B cell (primary cell): ENCODE measurements around the gene MSANTD3. TPM values are rescaled to one million over a fixed set of nuclear protein-coding genes. Genes with fewer than 3 reads are reported as not detected.

ENCODE experiments used
- ATAC-seq: fragments of 200-7000 bp; cut with Tn5 transposase; one replicate; pipeline ENCODE4 v1.10.0; 2021; ENCODE audit warnings: low read depth, mild to moderate bottlenecking, moderate number of reproducible peaks, moderate library complexity
- CTCF ChIA-PET: fragments of 350-600 bp; sonication (Branson Sonifier 250); formaldehyde crosslinking; loops from one replicate; lab custom pipeline; 2021; ENCODE audit warnings: antibody characterized with exemption, inconsistent platforms; lab: Charles Lee
- POLR2A ChIA-PET: fragments of 350-600 bp; sonication (Branson Sonifier 250); formaldehyde crosslinking; loops from one replicate; lab custom pipeline; 2021; ENCODE audit warnings: antibody characterized with exemption; lab: Charles Lee
- DNase-seq: peaks from one replicate; pipeline ENCODE4 v3.0.0; 2013
- H2AFZ ChIP-seq: 2 replicates; pipeline ENCODE4 v1.6.1; 2012; ENCODE audit warnings: mild to moderate bottlenecking, low read depth, low read length; ENCODE audit not compliant: insufficient read depth, poor library complexity, severe bottlenecking
- H3K27ac ChIP-seq, 2 donors: 1 replicate in 1 of 2; 2 replicates in 1 of 2; pipeline ENCODE4 v1.5.1; 2012 to 2013; ENCODE audit warnings: low read length in 2 of 2, mild to moderate bottlenecking in 2 of 2, moderate library complexity in 1 of 2
- H3K27me3 ChIP-seq, 4 experiments: fragments of 200-600 bp in 1 of 4; sonication (generic) in 1 of 4; replicated peaks in 1 of 4; 1 replicate in 2 of 4; 2 replicates in 2 of 4; pipeline versions ENCODE4 v1.6.1 to v1.7.0; 2013 to 2016; ENCODE audit warnings: low read length in 3 of 4, mild to moderate bottlenecking in 2 of 4, mixed read lengths in 1 of 4, moderate library complexity in 1 of 4; ENCODE audit not compliant: insufficient read depth in 4 of 4, control insufficient read depth in 3 of 4; ENCODE audit errors: control extremely low read depth in 1 of 4
- H3K36me3 ChIP-seq, 2 experiments: replicated peaks in 1 of 2; 1 replicate in 1 of 2; 2 replicates in 1 of 2; pipeline versions ENCODE4 v1.6.1 to v1.7.1; 2013; ENCODE audit warnings: low read length in 1 of 2; ENCODE audit not compliant: insufficient read depth in 2 of 2, control insufficient read depth in 1 of 2; ENCODE audit errors: control extremely low read depth in 1 of 2, extremely low read depth in 1 of 2
- H3K4me1 ChIP-seq, 2 donors: fragments of 200-600 bp in 1 of 2; sonication (generic) in 1 of 2; 1 replicate in 1 of 2; 2 replicates in 1 of 2; pipeline versions ENCODE4 v1.5.1 to v1.6.1; 2013 to 2017; ENCODE audit warnings: low read length in 2 of 2; ENCODE audit not compliant: control insufficient read depth in 2 of 2, insufficient read depth in 2 of 2
- H3K4me2 ChIP-seq: replicated peaks from 2 replicates; pipeline ENCODE3; 2012; ENCODE audit warnings: mild to moderate bottlenecking, low read depth, low read length; ENCODE audit not compliant: poor library complexity, severe bottlenecking
- H3K4me3 ChIP-seq, 5 experiments: fragments of 200-600 bp in 1 of 5; sonication (generic) in 1 of 5; 1 replicate in 3 of 5; 2 replicates in 2 of 5; pipeline versions ENCODE4 v1.5.1 to v1.7.0; 2011 to 2016; ENCODE audit warnings: low read length in 4 of 5, mild to moderate bottlenecking in 4 of 5, low read depth in 2 of 5, control low read depth in 1 of 5, moderate library complexity in 1 of 5; ENCODE audit not compliant: insufficient read depth in 1 of 5; ENCODE audit errors: control extremely low read depth in 1 of 5, extremely low read depth in 1 of 5
- H3K79me2 ChIP-seq: fragments of 200-600 bp; sonication (generic); one replicate; pipeline ENCODE4 v1.6.0; 2016; ENCODE audit warnings: low read length; ENCODE audit not compliant: control insufficient read depth, insufficient read depth
- H3K9ac ChIP-seq: fragments of 200-600 bp; sonication (generic); 2 replicates; pipeline ENCODE4 v1.6.1; 2017; ENCODE audit warnings: mild to moderate bottlenecking, low read length, moderate library complexity
- H3K9me3 ChIP-seq, 3 donors: one replicate each; pipeline versions ENCODE4 v1.6.1 to v1.7.1; 2013; ENCODE audit warnings: low read length in 2 of 3; ENCODE audit not compliant: control insufficient read depth in 2 of 3, insufficient read depth in 1 of 3; ENCODE audit errors: control extremely low read depth in 1 of 3
- H4K20me1 ChIP-seq: 2 replicates; pipeline ENCODE4 v1.6.0; 2012; ENCODE audit warnings: mild to moderate bottlenecking, low read length; ENCODE audit not compliant: insufficient read depth, control insufficient read depth, poor library complexity, severe bottlenecking
- H3K27ac Mint-ChIP-seq: one replicate; pipeline ENCODE4 v1.8.0; 2021; ENCODE audit warnings: mixed read lengths
- H3K27me3 Mint-ChIP-seq: one replicate; pipeline ENCODE4 v1.8.0; 2021; ENCODE audit warnings: mixed read lengths
- H3K4me1 Mint-ChIP-seq: one replicate; pipeline ENCODE4 v1.8.0; 2021; ENCODE audit warnings: mixed read lengths
- H3K4me3 Mint-ChIP-seq: one replicate; pipeline ENCODE4 v1.8.0; 2021; ENCODE audit warnings: mixed read lengths
- H3K9me3 Mint-ChIP-seq: one replicate; pipeline ENCODE4 v1.8.0; 2022; ENCODE audit warnings: mixed read lengths; ENCODE audit not compliant: insufficient read depth
- EZH2 ChIP-seq: IDR thresholded peaks from 2 replicates; pipeline ENCODE4 v1.6.1; 2012; ENCODE audit warnings: borderline replicate concordance, low read depth, mild to moderate bottlenecking, moderate library complexity, low read length; ENCODE audit not compliant: insufficient read depth, poor library complexity, severe bottlenecking
- WGBS: methylation state at CpG from one replicate; pipeline ENCODE4 v1.1.5; 2013; ENCODE audit warnings: missing lambda C conversion rate; ENCODE audit not compliant: insufficient coverage; 5-methylcytosine and 5-hydroxymethylcytosine counted together
- intact Hi-C: fragments of 100-400 bp; cut with micrococcal nuclease; formaldehyde crosslinking; loops from one replicate; pipeline ENCODE4 v1.10.0; 2022
- polyA plus RNA-seq: library from polyadenylated mRNA; depleted of rRNA; stranded (reverse); fragments of >200 nt; gene quantifications from 2 replicates; pipeline ENCODE4 v1.2.3, GENCODE V29; 2012
- total RNA-seq, 2 donors: library from RNA; stranded (reverse); fragments of 120-200 nt in 1 of 2; gene quantifications; 1 replicate in 1 of 2; 2 replicates in 1 of 2; pipeline versions ENCODE4 v1.2.3 to v1.2.4, GENCODE V29; 2013 to 2022
- TF ChIP-seq, protein P1 (sequence below): fragments of 200-600 bp; IDR thresholded peaks from one replicate; pipeline ENCODE4 v1.8.0; 2022; ENCODE audit warnings: antibody characterized with exemption, mild to moderate bottlenecking

MSANTD3 gene
- total and polyA plus RNA-seq, 2 donors (not counting 1 experiment from before 2014, with no cell fraction given), result 5.9 to 12.1 TPM

DNA sequence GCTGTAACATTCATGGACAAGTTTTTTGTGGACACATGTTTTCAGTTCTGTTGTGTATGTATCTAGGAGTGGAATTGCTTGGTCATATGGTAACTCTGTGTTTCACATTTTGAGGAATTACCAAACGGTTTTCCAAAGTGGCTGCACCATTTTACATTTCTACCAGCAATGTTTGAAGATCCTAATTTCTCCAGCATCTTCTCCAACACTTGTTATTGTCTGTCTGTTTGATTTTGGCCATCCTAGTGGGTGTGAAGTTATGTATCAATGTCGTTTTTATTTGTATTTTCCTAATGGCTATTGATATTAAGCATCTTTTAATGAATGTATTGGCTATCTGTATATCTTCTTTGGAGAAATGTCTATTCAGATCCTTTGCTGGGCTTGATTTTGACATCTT lies 52.9 kb downstream of the MSANTD3 start:
- Histone ChIP-seq H3K4me1 (no peaks in the 10 kb centered on the region), H3K36me3 (no peaks in the 10 kb centered on the region), H4K20me1 (no peaks in the 10 kb centered on the region), H3K27ac (no peak overlapping the region), H3K4me3 (no peak overlapping the region), H2AFZ (no peak overlapping the region), H3K27me3 (peaks cover 0 to 3% (median 1%) of the 10 kb centered on the region in 4 experiments), H3K4me2 (no peak overlapping the region), H3K79me2 (no peaks in the 10 kb centered on the region), H3K9ac (no peak overlapping the region), H3K9me3 (peaks cover 0 to 3% (median 0%) of the 10 kb centered on the region in 3 donors)
- H3K4me3 Mint-ChIP-seq, result no peak overlapping the region
- WGBS, result no CpG with 5 or more reads among the region's 2 CpGs
- no peak overlapping the region for H3K27ac Mint-ChIP-seq
- H3K9me3 Mint-ChIP-seq, result peaks cover 2% of the 10 kb centered on the region
- H3K4me1 Mint-ChIP-seq, result no peaks in the 10 kb centered on the region
- TF ChIP-seq, protein P1, sequence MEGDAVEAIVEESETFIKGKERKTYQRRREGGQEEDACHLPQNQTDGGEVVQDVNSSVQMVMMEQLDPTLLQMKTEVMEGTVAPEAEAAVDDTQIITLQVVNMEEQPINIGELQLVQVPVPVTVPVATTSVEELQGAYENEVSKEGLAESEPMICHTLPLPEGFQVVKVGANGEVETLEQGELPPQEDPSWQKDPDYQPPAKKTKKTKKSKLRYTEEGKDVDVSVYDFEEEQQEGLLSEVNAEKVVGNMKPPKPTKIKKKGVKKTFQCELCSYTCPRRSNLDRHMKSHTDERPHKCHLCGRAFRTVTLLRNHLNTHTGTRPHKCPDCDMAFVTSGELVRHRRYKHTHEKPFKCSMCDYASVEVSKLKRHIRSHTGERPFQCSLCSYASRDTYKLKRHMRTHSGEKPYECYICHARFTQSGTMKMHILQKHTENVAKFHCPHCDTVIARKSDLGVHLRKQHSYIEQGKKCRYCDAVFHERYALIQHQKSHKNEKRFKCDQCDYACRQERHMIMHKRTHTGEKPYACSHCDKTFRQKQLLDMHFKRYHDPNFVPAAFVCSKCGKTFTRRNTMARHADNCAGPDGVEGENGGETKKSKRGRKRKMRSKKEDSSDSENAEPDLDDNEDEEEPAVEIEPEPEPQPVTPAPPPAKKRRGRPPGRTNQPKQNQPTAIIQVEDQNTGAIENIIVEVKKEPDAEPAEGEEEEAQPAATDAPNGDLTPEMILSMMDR, result no peak
- no peak for TF ChIP-seq EZH2
- ATAC-seq, result no peak
- ChIA-PET POLR2A (no interaction called here), CTCF (no interaction called here)
- DNase-seq, result no peak
- peaks cover 33% of the 10 kb centered on the region for H3K27me3 Mint-ChIP-seq
- intact Hi-C loops, result no loop called here

DNA sequence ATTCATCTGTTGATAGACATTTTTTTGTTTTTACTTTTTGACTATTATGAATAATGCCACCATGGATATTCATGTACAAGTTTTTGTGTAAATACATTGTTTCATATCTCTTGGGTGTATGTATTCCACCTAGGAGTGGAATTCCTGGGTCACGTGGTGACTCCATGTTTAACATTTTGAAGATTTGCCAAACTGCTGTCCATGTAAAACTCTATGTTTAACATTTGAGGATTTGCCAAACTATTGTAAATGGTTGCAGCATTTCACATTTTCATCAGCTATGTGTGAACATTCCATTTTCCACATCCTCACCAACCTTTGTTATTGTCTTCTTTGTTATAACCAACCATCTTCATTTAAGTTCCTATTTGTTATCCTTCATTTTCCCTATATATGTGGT lies 58.3 kb downstream of the MSANTD3 start:
- ChIA-PET CTCF (no interaction called here), POLR2A (no interaction called here)
- H3K4me1 Mint-ChIP-seq, result no peaks in the 10 kb centered on the region
- no peak overlapping the region for H3K4me2 ChIP-seq
- no peaks in the 10 kb centered on the region for H4K20me1 ChIP-seq
- H3K27ac Mint-ChIP-seq, result no peak overlapping the region
- intact Hi-C loops, result no loop called here
- H2AFZ ChIP-seq, result no peak overlapping the region
- no peaks in the 10 kb centered on the region for H3K4me1 ChIP-seq
- H3K36me3 ChIP-seq, result no peaks in the 10 kb centered on the region
- H3K27me3 ChIP-seq, result no peaks in the 10 kb centered on the region
- H3K4me3 Mint-ChIP-seq, result no peak overlapping the region
- H3K4me3 ChIP-seq, result no peak overlapping the region
- peaks cover 4% of the 10 kb centered on the region for H3K9me3 Mint-ChIP-seq
- WGBS, result no CpG with 5 or more reads among the region's 1 CpG
- TF ChIP-seq, protein P1, result no peak
- no peak for TF ChIP-seq EZH2
- no peaks in the 10 kb centered on the region for H3K79me2 ChIP-seq
- no peak overlapping the region for H3K27ac ChIP-seq
- H3K27me3 Mint-ChIP-seq, result peaks cover 18% of the 10 kb centered on the region
- DNase-seq, result no peak
- no peak overlapping the region for H3K9ac ChIP-seq
- no peaks in the 10 kb centered on the region for H3K9me3 ChIP-seq
- no peak for ATAC-seq
